C1 segment of cervical spinal cord (tissue), 14 donors: ENCODE data around the gene PSMB9.
"Not testable (repeated sequence)": the region's sequence is repeated elsewhere in the genome, so short reads cannot be mapped to it uniquely, and the experiment has no call there.

ENCODE experiments used
- DNase-seq, 14 donors: peaks; one replicate each; lab custom pipeline; 2025; lab: John Stamatoyannopoulos, UW

Gene PSMB9

DNA sequence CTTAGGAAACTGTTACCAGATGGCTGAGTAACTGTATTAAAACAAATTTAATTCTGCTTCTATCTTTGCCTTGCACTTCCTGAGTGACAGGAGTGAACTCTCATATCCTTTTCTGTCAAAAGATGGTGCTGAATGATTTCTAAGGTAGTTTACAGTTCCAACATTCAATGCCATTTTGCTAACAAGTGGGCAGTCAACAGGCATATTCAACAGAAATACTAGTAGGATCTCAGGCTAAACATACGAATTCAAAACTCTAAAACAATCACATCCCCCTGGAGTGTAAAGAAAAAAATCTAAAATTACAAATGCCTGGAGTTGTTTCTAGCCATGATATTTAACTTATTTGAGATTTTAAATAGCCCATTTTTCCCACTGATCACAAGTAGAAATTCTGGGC, 6.7 kb downstream of the PSMB9 start:
- no peak for DNase-seq

DNA sequence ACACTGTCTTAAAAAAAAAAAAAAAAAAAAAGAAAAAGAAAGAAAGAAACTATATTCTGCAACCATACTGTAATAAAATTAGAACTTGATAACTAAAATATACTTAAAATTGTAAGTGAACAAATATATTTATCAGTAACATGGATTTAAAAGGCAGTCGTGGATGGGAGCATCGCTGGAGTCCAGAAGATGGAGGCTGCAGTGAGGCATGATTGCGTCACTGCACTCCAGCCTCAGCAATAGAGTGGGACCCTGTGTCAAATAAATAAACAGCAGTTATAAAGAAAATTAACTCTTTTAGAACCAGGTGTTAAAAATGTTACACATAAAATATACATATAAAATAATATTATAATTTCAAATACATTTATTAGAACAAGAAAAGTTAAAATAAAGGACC, 8.7 kb downstream of the PSMB9 start:
- no peak for DNase-seq

DNA sequence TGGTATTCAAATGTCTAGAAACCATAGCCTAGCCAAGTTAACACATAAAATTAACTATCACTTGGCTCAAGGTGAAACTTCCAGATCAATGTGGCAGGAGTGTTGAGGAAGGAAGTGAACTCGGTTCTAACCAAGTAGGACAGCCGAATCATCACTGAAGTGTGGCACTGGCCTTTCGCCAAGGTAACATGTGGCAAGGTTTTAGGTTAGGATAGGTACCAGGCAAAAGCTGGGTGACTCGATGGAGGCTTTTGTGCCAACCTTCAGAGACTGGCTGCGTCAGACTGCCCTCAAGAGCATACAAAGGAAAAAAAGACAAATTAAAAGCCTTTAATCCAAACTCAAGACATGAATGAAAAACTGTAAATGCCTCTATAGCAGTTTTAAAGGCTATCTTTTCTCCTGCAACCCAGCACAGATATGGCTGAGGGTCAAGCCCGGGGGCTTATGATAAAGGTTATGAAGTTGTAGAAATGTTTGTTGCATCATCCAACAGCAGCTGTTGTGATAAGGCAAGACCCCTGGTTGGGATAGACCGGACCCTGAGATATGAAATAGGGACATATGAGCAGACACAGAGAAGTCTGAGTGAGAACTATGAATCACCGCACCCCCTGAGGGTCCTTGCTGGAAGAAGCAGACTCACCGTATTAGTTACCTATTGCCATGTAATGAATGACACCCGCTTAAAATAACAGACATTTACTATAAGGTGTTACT, 11.9 kb downstream of the PSMB9 start:
- DNase-seq: no peak

DNA sequence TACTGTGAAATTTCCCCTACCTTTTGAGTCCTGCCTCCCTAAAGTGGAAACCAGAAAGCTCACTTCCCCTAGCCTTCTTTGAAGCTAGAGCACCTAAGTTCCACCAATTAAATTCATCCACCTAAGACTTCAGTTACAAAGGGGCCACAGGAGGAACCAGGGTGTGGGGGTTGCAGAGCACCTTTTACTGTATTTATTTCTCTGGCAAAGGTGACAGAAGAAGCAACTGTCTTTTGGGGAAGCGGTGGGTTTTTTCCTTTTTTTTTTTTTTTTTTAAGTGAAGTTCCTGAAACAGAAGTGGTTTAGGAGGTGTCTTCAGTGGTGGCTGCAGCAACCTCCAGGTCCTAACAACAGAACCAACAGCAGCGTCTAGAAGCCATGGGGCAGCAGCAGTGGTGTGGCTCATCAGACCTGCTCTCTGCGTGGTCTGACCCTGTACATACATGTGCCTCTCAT, 13.1 kb downstream of the PSMB9 start:
- DNase-seq: no peak

DNA sequence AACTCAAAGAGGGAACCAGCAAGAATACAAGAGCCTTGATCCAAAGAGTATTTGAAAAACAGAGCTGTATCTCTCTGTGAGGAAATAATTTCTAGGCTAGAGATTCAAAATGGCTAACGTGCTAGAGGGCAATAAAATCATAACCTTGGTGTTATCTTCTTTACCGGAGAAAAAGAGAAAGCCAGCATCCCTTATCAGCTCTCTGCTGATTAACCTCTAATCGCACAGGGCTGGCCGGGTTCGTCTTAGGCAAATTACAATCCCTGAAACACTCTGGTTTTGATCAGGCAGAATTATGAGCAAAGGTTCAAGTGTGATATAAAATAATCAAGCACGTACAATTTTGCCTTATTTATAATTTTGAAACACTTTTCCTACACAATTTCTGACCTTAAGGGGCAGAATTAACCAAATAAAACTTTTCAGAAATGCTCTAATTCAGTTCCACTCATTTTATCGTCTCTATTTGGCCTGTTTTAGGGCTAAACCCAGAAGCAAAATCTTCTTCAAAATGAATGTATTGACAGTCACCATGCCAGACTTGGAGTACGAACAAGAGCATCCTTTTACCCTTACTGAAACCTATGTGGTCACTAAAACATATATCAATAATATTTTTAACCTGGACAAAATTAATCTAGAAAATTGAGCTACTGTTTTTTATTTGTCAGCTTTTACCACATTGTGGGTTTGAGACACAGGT, 13.7 kb downstream of the PSMB9 start:
- no peak for DNase-seq

DNA sequence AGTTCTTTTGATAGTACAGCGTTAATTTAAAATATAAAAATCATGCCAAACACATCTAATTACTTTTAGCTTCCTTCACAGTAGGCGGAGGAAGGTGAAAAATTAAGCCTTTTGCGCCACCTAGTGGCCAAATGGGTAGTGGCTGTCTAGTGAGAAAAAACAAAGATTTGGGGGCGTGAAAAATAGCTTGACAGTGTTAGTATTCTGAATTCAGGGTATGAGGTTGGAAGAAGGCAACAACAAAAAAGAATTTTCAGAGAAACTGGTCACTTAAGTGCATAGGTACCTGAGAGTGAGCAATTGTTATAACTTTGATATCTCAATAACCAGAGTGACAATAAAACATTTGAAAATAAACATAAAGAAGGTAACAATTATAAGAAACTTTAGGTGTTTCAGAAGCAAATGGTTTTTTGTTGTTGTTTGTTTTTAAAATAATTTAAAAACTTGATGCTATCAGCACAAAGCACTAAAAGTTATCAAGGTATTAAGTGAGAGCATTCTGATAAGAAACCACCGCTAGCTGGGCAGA, 14.3 kb downstream of the PSMB9 start:
- peak in 12 of 14 donors; percentile 5 to 69 (median 46) for DNase-seq

DNA sequence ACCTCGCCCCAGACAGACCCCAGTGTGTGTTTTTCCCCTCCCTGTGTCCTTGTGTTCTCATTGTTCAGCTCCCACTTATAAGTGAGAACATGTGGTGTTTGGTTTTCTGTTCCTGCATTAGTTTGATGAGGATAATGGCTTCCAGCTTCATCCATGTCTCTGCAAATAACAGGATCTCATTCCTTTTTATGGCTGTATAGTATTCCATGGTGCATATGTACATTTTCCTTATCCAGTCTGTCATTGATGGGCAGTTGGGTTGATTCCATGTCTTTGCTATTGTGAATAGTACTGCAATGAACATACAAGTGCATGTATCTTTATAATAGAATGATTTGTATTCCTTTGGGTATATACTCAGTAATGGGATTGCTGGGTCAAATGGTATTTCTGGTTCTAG, 20.0 kb downstream of the PSMB9 start:
- DNase-seq: not testable (repeated sequence)

DNA sequence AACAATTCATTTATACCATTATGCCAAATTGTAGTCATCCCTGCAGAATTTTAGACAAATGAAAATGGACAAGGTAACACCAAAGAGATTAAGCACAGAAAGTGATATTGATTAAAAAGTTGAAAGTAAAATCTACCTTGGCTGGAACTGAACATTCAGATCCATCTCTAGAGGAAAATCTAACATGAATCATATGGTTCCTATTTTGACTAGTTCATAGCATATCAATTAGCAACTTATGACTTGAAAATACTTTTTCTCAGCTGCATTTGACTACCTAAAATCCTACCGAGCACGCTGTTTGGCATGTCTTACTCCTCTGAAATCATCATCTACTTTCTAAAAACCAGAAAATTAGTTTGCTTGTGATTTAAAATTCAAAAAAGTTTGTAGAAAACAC, 22.6 kb downstream of the PSMB9 start:
- DNase-seq: no peak

DNA sequence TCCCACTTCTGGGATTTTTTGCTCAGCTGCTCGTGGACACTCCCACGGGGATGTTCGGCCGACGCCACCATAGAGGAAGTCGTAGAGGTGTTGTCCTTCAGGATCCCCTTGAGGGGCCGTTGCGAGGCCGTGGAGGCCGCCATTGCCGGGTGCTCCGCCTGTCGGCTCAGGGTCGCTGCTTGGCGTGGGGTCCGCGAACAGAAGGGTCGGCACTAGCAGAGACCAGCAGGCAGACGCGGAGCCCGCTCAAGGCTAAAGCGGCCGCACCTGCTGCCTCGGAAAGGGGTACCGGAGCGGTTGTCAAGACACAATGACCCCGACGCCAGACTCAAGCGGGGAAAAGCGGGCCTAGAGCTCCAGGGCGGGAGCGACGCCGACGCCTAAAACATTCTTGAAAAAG, 25.7 kb downstream of the PSMB9 start:
- no peak for DNase-seq

DNA sequence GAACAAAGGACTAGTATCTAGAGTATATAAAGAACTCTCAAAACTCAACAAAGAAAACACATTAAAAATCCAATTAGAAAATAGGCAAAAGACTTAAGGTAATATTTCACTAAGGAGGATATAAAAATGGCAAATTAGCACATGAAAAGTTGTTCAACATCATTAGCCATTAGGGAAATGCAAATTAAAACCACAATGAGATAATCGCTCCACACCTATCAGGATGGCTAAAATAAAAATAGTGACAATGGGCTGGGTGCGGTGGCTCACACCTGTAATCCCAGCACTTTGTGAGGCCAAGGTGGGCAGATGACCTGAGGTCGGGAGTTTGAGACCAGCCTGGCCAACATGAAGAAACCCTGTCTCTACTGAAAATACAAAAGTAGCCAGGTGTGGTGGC, 27.0 kb downstream of the PSMB9 start:
- DNase-seq: not testable (repeated sequence)

DNA sequence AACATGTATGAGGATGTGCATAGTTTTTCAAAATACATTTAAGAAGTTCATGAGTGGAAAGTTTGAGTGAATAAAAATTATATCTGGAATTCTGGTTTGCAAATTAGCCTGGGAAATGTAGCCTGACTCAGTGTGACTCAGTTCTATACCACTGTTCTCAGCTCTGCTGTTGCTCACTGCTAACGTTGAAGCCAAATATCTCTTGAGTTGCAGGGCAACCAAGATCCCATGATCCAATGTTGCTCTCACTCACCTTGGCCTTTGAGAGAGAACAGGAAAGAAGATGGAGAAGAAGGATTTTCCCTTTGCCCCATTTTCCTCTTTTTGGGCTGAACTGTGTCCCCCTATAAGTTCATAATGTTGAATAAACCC, 28.9 kb downstream of the PSMB9 start:
- peak in 1 of 14 donors; percentile 21 for DNase-seq

DNA sequence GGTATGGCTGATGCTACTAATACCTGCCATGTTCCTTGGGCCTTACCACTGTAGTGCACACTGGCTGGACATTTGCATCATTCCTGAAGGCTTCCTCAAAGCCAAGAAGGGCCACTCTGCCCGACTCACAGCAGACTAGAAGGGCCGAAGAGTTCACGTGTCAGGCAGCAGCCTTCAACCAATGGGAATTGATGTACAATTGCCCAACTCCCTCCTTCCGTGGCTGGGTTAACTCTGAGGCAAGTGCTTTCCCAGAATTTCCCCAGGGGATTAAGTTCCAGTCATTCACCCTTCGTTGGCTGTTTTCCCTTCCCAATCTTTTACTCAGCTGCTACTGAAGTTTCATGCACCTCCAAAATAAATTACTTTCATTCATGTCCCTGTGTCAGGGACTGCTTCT, 29.8 kb downstream of the PSMB9 start:
- peak in 2 of 14 donors; percentile 3 to 50 for DNase-seq

DNA sequence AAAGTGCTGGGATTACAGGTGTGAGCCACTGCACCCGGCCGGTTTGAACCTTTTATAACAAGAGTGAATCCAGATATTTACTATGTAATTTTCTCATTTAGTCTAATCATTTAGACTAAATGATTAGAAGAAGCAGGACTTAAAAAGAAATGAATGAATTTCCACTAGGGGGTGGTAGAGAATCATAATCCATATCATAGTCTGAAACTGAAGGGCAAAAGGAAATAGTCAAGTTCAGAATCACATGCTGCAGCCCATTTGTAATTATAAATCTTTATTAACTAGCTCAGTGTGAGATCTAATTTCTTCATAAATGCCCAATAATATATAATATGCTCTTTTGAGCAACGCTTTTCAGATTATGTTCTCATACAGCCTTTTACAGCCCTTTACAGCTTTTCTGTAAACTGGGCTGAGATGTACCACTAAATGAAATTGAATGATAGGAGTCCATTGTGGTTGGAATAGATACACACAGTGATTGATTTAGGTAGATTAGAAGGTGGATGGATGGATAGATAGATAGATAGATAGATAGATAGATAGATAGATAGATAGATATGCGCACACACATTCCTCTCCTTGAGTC, 31.8 kb downstream of the PSMB9 start:
- DNase-seq: peak in 1 of 14 donors; percentile 46

DNA sequence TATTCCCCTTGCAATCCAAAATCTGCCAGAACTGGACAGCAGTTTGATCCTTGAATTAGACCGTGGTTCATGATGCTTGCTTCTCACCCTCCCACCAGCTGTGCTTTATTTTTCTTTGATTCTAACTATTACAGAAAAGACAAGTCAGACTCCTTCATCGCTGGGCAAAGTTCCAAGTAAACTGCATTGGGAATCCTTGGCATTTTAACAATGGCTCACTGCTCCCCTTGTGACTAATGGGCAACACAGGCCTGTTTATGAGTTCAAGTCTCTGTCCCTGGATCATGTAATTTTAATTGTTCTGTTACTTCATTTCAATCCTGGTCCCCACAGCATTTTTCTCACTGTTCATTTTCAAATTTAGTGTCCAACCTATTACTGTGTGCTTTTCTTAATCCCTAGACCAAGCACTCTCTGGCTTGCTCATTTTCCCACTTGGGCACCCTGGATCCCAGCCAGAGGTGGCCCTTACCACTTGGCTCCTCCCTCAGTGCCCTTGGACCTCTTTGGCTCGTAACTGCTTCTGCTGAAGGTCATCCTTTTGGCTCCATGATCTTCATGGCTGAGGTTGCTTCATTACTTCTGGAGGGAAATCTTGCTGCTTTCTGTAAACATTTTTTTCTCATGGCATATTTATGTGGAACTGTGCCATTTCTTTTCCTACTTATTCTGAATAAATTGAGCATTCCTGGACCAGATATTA, 32.8 kb downstream of the PSMB9 start:
- peak in 1 of 14 donors; percentile 4 for DNase-seq

DNA sequence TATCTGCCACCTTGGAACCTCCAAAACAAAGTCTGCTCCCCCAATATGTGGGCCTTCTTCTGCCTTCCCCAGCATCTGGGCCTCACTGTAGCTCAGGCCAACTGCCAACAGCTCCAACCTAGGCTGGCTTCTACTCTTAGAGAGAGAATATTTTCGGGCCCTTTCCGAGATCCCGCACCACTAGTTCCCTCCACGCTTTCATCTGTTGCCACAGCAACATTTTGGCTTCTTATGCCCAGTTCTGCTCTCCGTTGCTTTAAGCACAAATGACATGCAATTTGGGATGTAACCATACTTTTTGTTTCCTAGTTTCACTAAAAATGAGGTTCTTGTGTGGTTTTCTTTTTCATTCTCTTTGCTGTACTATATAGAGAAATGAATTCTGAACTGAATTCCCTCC, 33.6 kb downstream of the PSMB9 start:
- DNase-seq: no peak

DNA sequence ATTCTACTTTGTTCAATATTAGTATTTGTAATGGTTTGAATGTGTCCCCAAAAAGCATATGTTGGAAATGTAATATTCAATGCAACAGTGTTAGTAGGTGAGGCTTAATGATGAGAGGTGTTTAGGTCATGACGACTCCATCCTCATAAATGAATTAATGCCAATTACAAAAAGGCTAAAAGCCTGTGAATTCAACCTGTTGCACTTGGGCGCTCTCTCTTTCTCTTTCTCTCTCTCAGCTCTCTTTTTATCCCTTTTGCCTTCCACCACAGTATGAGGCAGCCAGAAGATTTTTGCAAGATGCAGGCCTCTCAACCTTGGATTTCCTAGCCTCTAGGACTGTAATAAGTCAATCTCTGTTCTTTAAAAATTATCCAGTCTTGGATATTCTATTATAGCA, 34.6 kb downstream of the PSMB9 start:
- no peak for DNase-seq

DNA sequence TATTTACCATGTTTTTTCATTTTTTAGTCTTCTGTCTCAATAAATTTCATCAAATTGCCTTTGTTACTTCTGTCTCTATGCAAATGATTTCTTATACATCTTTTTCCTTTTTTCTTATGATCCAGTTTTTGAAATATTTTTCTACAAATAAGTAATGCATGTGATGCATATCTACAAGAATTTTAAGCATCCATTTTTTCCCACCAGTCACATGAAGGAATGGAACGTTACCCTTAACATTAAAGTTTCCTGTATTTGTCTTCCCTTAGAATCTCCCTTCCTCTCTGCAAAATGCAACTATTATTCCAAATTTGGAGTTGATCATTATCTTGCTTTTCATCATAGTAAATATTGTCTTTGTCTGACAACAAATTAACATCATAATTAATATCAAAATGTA, 35.5 kb downstream of the PSMB9 start:
- DNase-seq: no peak

DNA sequence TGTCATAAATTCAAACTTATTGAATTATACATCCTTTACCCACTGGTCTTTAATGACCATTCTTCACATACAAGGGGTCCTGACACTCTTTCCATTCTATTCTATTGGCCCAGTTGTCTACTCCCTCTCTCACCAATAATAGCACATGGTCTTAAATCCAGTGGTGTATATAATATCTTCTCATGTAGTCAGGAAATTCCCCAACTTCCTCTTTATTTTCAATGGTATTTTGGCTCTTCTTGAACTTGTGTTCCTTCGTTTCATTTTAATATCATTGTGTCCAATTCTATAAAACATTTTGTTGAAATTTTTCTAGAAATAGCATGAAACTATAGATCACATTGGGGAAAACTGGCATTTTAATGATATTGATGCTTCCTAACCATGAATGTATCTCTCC, 36.8 kb downstream of the PSMB9 start:
- DNase-seq: no peak

DNA sequence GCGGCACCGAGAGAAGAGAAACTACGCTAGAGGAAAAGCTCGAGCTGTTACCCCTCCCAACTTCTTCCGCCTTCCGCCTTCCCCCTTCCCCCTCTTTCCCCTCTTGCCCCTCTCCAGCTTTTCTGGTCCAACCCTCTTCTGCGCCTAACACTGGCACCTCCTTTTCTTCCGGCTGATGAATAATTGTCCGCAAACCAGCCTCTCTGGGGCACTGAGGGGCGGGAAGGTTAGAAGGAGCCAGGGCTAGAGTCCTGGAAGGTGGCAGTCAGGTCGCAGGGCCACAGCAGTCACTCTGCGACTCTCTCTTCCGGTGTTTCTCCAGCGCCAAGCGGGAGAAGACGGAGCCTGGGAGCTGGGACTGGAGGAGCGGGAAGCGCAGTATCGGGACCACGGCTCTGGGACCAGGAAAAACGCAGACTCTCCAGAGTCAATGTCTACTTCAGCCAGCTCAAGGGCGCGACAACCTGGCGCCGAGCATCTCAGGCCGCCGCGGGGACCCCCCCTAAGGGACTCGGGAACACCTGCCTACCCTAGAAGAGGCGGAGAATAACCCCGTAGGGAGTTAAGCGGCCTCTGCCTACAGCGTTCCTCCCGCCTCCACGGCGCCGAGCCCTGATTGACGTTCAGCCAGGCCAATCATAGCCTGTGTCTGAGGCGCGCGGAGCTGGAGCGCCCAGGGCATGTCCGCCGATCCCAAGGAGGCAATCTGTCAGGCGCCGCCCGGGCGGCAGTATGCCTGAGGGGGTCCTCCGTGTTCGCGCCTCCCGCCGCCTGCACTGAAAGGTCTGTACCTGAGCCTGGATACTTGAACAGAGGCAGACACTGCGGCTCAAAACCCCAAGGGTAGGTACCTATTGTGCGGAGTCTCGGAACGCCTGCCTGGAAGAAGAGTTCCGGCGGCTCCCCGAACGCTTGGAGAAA, 40.4 kb downstream of the PSMB9 start:
- DNase-seq: peak; percentile 56 to 92 (median 90)

DNA sequence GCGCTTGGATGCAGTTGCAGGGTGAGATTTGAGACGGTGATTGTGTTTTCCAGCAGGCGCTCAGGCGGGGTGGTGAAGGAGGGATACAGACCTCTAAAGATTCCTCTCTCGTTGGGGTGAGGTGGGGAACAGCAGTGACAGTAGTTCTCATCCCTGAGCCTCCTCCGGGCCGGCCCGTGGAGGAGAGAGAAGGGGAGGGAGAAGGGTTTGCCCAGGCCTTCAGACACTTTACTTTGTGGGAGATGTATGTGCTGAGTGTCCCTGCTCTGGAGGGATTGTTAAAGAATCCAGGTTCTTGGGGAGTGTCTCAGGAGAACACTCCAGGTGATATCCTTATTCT, 41.0 kb downstream of the PSMB9 start:
- DNase-seq: no peak

DNA sequence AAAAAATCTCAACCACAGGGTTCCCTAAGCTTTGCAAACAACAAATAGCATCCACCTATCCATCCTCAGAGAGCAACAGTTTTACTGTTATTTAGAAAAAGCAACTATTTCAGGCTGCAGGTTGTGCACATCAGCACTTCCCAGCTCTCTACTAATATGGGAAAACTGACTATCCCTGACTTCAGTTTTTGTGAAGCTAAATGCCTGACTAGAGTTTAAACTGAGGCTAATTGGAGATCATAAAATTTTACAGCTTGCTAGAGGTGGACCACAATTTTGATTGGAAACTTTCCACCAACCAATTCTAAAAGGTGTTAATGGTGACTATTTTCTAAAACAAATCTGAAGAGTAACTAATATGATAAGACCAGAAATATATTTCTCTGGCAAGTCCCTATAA, 50.0 kb downstream of the PSMB9 start:
- no peak for DNase-seq
